HG03439 (cell line): ENCODE data around the gene EPN3.

Experiments
- ATAC-seq: cut with Tn5 transposase; IDR thresholded peaks from one replicate; pipeline ENCODE4 v1.9.1; 2021; ENCODE audit warnings: mild to moderate bottlenecking, moderate library complexity; ENCODE audit not compliant: unreplicated experiment

Gene EPN3

GRCh38 chr17:50532452-50533024 lies at the start of gene EPN3:
TSS of gene EPN3 (plus strand) at chr17:50532735. CDS start at chr17:50536557, 3,822 bp downstream.
- no peak for ATAC-seq

- ATAC-seq, result no peak
These were observed 49.3 kb upstream of the EPN3 start for GRCh38 chr17:50483266-50483665.

GRCh38 chr17:50484386-50485155 lies 48.0 kb upstream of the EPN3 start:
- no peak for ATAC-seq

GRCh38 chr17:50487213-50488096 lies 45.1 kb upstream of the EPN3 start:
- no peak for ATAC-seq

- no peak for ATAC-seq
These were observed 43.7 kb upstream of the EPN3 start for GRCh38 chr17:50488880-50489279.

- ATAC-seq, result no peak
These were observed 41.0 kb upstream of the EPN3 start for GRCh38 chr17:50491505-50491904.

- no peak for ATAC-seq
These were observed 40.3 kb upstream of the EPN3 start for GRCh38 chr17:50492214-50492613.

- no peak for ATAC-seq
These were observed 38.8 kb upstream of the EPN3 start for GRCh38 chr17:50493744-50494143.

GRCh38 chr17:50495217-50495823 lies 37.2 kb upstream of the EPN3 start:
- ATAC-seq, result no peak

GRCh38 chr17:50495918-50496317 lies 36.6 kb upstream of the EPN3 start:
- ATAC-seq, result no peak

GRCh38 chr17:50498021-50498874 lies 34.3 kb upstream of the EPN3 start:
- ATAC-seq, result no peak

GRCh38 chr17:50499270-50499669 lies 33.3 kb upstream of the EPN3 start:
- no peak for ATAC-seq

GRCh38 chr17:50499721-50500120 lies 32.8 kb upstream of the EPN3 start:
- ATAC-seq, result no peak

- no peak for ATAC-seq
These were observed 31.5 kb upstream of the EPN3 start for GRCh38 chr17:50501054-50501453.

GRCh38 chr17:50502301-50502990 lies 30.1 kb upstream of the EPN3 start:
- no peak for ATAC-seq

GRCh38 chr17:50505591-50506130 lies 26.9 kb upstream of the EPN3 start:
- ATAC-seq, result no peak

- no peak for ATAC-seq
These were observed 26.2 kb upstream of the EPN3 start for GRCh38 chr17:50506298-50506697.

GRCh38 chr17:50507871-50508572 lies 24.5 kb upstream of the EPN3 start, which contains the start of gene MYCBPAP:
TSS of gene MYCBPAP (plus strand) at chr17:50508439. CDS start at chr17:50508675, 236 bp downstream.
- ATAC-seq, result peak; percentile 41
